GM06990 (cell line): ENCODE data around the gene TRPM8.

Experiments
- DNase-seq: peaks from one replicate; pipeline ENCODE4 v3.0.0-alpha.2; 2011; ENCODE audit not compliant: insufficient read length; ENCODE audit errors: extremely low read depth
- H3K27me3 ChIP-seq: replicated peaks from 2 replicates; pipeline ENCODE4 v1.6.0; 2011; ENCODE audit warnings: low read length; ENCODE audit not compliant: control insufficient read depth, insufficient read depth
- H3K36me3 ChIP-seq: 2 replicates; pipeline ENCODE4 v1.5.1; 2011; ENCODE audit warnings: low read length; ENCODE audit not compliant: control insufficient read depth, insufficient read depth
- H3K4me3 ChIP-seq: replicated peaks from 2 replicates; pipeline ENCODE4 v1.5.1; 2011; ENCODE audit warnings: low read depth, mild to moderate bottlenecking, control low read depth, low read length
- TF ChIP-seq, protein P1 (sequence below): IDR thresholded peaks from 2 replicates; pipeline ENCODE4 v1.5.1; 2011; ENCODE audit warnings: low read length, control low read depth, mild to moderate bottlenecking, inconsistent platforms; ENCODE audit not compliant: insufficient read depth, poor library complexity, severe bottlenecking

Gene TRPM8

GRCh38 chr2:234061624-234062257, 144.6 kb downstream of the TRPM8 start:
- H3K4me3 ChIP-seq: no peak overlapping the region

DNA sequence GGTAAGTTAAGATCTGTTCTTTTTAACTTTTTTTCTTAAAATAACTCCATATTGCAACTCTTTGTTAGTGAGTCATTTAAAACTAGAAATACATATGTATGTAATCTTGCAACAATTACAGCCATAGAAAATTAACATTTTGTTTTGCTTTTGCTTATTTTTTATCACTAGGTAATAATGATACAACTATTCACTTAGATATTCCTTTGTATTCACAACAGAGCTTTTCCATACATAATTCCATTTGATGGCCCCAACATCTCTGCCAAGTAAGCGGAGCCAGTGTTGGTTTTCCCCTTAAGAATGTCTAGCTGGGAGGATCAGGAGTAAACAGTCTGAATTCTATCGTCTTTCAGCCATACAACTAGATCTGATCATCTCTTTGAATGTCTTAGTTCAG, 149.4 kb downstream of the TRPM8 start:
- no peak for DNase-seq
- Histone ChIP-seq H3K27me3 (peaks cover 1% of the 10 kb centered on the region; the same call in 1 of the 2 replicates), H3K4me3 (no peak overlapping the region), H3K36me3 (no peaks in the 10 kb centered on the region)
- TF ChIP-seq, protein P1, sequence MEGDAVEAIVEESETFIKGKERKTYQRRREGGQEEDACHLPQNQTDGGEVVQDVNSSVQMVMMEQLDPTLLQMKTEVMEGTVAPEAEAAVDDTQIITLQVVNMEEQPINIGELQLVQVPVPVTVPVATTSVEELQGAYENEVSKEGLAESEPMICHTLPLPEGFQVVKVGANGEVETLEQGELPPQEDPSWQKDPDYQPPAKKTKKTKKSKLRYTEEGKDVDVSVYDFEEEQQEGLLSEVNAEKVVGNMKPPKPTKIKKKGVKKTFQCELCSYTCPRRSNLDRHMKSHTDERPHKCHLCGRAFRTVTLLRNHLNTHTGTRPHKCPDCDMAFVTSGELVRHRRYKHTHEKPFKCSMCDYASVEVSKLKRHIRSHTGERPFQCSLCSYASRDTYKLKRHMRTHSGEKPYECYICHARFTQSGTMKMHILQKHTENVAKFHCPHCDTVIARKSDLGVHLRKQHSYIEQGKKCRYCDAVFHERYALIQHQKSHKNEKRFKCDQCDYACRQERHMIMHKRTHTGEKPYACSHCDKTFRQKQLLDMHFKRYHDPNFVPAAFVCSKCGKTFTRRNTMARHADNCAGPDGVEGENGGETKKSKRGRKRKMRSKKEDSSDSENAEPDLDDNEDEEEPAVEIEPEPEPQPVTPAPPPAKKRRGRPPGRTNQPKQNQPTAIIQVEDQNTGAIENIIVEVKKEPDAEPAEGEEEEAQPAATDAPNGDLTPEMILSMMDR: no peak

More at GRCh38 chr2:234061624-234062257, 144.6 kb downstream of the TRPM8 start:
- TF ChIP-seq, protein P1: no peak
- DNase-seq: no peak
- no peaks in the 10 kb centered on the region for H3K36me3 ChIP-seq
- peaks cover 1% of the 10 kb centered on the region; the same call in 1 of the 2 replicates for H3K27me3 ChIP-seq
